ENCODE measurements around the gene SOX6.

Gene SOX6

DNA sequence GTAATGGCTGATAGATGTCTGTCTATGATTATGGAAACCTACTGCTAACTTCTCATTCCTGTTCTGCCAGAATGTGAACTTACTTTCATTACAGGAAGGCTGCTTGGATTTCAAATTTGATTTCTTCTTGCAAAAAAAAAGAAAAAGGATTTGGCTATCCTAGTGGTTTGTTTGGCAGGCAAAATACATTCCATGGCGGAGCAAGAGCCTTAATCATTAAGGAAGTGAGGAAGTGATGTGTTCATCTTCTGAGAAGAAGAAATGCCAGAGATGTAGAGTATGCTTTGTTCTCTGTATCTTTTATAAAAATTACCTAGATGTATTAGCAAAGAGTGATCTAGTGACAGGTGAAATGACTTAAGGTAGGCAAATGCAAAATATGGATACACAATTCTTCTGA lies 356.3 kb downstream of the SOX6 start:
- no peaks in the 10 kb centered on the region for H3K9me3 ChIP-seq
- no peaks in the 10 kb centered on the region for H3K27me3 ChIP-seq
- H3K4me3 ChIP-seq = no peak overlapping the region
- TF ChIP-seq, protein P1, sequence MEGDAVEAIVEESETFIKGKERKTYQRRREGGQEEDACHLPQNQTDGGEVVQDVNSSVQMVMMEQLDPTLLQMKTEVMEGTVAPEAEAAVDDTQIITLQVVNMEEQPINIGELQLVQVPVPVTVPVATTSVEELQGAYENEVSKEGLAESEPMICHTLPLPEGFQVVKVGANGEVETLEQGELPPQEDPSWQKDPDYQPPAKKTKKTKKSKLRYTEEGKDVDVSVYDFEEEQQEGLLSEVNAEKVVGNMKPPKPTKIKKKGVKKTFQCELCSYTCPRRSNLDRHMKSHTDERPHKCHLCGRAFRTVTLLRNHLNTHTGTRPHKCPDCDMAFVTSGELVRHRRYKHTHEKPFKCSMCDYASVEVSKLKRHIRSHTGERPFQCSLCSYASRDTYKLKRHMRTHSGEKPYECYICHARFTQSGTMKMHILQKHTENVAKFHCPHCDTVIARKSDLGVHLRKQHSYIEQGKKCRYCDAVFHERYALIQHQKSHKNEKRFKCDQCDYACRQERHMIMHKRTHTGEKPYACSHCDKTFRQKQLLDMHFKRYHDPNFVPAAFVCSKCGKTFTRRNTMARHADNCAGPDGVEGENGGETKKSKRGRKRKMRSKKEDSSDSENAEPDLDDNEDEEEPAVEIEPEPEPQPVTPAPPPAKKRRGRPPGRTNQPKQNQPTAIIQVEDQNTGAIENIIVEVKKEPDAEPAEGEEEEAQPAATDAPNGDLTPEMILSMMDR (IDR thresholded peaks at IDR 0.05) = no peak
- peaks cover 0 to 21% (median 8%) of the 10 kb centered on the region in 4 donors for H3K4me1 ChIP-seq
- no peak for DNase-seq
- no peaks in the 10 kb centered on the region for H3K36me3 ChIP-seq
- intact Hi-C loops (cut with DNase I; ENCODE audit: low total_unique reads) = no loop called here
- no peak overlapping the region for H3K27ac ChIP-seq

DNA sequence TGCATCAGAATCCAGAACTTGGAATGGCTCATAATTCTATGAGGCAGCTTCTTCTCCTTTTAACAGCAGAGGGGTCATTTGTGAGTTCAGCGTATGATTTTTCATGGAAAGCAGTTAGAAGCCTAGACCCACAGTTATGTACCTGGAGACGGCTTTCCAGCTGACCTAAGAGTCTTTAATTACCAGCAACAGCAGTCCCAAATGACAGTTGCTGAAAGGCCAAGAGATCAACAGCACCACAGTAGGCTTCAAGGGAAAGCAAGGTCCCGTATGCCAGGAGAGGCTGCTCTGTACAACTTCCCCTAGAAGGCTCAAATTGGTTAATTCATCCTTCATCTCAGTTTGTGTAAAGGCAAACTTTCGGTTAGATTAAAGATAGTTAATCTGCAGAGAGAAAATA lies 363.0 kb downstream of the SOX6 start:
- DNase-seq = no peak
- Histone ChIP-seq H3K27me3 (no peaks in the 10 kb centered on the region), H3K9me3 (no peaks in the 10 kb centered on the region), H3K4me1 (no peaks in the 10 kb centered on the region), H3K4me3 (no peak overlapping the region), H3K36me3 (no peaks in the 10 kb centered on the region), H3K27ac (no peak overlapping the region)
- TF ChIP-seq, protein P1 (IDR thresholded peaks at IDR 0.05) = no peak
- intact Hi-C loops (cut with DNase I; ENCODE audit: low total_unique reads) = no loop called here

DNA sequence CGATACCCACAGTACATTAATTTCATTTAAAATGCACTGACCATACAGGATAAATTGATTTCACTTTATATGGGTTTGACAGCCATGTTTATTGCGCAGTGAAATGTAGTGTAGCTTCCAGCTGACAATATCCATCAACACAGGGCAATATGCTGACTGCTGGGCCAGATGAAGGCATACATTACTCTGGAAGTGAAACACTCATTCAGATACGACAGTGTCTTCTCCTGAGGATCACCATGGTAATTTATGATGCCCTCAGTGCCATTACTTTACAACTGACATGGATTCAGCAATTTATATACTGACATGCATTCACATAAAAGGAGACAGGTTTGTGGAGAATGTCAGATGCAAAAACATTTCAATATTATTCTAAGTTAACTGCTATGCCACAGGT lies 365.1 kb downstream of the SOX6 start:
- H3K9me3 ChIP-seq = no peaks in the 10 kb centered on the region
- H3K36me3 ChIP-seq = no peaks in the 10 kb centered on the region
- intact Hi-C loops (cut with DNase I; ENCODE audit: low total_unique reads) = no loop called here
- DNase-seq = no peak
- no peaks in the 10 kb centered on the region for H3K4me1 ChIP-seq
- no peaks in the 10 kb centered on the region for H3K27me3 ChIP-seq
- H3K4me3 ChIP-seq = no peak overlapping the region
- H3K27ac ChIP-seq = no peak overlapping the region
- TF ChIP-seq, protein P1 (IDR thresholded peaks at IDR 0.05) = no peak

DNA sequence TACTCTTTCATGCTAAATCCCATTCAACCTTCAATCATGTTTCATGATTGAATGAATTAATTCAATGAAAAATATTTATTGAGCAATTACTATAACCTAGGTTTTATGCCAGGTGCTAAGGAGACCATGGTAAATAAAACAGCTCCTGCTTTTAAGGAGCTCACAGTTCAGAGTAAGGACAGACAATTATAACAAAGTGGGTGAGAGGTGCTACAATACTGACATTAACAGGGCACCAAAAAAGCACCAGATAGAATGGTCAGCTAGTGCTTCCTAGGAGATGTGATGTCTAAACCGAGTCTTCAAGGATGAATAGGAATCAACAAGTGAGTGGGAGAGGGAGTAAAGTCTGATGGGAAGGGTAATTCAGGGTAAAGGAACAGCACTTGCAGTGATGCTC lies 366.7 kb downstream of the SOX6 start:
- TF ChIP-seq, protein P1 (IDR thresholded peaks at IDR 0.05) = no peak
- intact Hi-C loops (cut with DNase I; ENCODE audit: low total_unique reads) = no loop called here

DNA sequence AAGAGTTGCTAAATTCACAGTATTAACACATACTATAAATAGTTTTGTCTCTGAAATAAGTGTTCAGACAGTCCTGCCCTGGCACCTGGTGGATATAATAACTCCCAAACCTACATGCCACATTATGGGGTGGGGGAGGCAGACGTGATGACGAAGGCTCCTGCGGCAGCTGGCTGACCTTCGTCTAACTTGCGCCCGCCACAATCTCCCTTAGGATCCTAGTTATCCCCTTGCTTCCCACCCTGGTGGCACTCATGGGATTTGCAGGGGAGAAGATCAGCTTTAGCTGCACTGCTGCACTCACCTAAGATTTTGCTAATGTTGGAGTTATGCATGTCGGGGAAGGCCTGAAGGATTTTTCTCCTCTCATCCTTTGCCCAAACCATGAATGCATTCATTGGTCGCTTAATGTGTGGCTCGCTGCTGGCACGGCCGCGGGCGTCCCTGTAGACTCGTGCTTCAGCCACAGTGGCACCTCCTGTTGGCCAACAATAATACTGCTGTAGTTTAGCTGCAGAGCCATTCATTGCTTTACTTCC lies 367.6 kb downstream of the SOX6 start:
- H3K4me3 ChIP-seq = no peak overlapping the region
- no peaks in the 10 kb centered on the region for H3K27me3 ChIP-seq
- intact Hi-C loops (cut with DNase I; ENCODE audit: low total_unique reads) = no loop called here
- H3K36me3 ChIP-seq = no peaks in the 10 kb centered on the region
- H3K9me3 ChIP-seq = no peaks in the 10 kb centered on the region
- TF ChIP-seq, protein P1 (IDR thresholded peaks at IDR 0.05) = peak in 1 of 2 experiments; percentile 7
- H3K27ac ChIP-seq = no peak overlapping the region
- no peaks in the 10 kb centered on the region for H3K4me1 ChIP-seq
- DNase-seq = no peak

More for the DNA sequence above, 366.7 kb downstream of the SOX6 start:
- no peaks in the 10 kb centered on the region for H3K9me3 ChIP-seq
- H3K4me1 ChIP-seq = no peaks in the 10 kb centered on the region
- no peak for DNase-seq
- H3K27ac ChIP-seq = no peak overlapping the region
- H3K36me3 ChIP-seq = no peaks in the 10 kb centered on the region
- no peaks in the 10 kb centered on the region for H3K27me3 ChIP-seq
- no peak overlapping the region for H3K4me3 ChIP-seq

DNA sequence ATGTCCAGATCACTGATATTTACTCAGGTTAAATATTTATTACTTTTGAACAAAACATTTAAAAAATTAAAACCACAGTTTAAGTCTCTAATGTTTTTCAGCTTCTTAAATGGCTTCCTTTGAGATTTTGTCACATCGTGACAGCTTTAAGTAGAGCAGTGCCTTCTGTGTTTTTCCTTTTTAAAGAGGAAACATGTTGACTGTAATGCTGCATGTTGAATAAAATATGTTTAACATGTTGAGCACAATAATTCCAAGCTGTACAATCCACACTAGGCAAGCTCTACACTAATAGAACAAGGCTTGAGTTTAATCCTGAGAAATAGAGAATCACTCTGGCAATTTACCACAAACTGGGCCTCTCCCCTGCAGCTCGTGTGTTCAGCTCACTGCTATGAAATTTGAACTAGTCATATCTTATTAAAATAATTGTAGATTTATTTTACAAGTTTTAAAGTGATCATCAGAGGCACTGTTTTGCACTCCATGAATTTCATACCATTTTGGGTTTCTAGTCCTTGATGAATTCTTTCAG lies 368.3 kb downstream of the SOX6 start:
- Histone ChIP-seq H3K27me3 (no peaks in the 10 kb centered on the region), H3K27ac (no peak overlapping the region), H3K4me1 (no peaks in the 10 kb centered on the region), H3K36me3 (no peaks in the 10 kb centered on the region), H3K9me3 (no peaks in the 10 kb centered on the region), H3K4me3 (no peak overlapping the region)
- DNase-seq = no peak
- TF ChIP-seq, protein P1 (IDR thresholded peaks at IDR 0.05) = no peak
- intact Hi-C loops (cut with DNase I; ENCODE audit: low total_unique reads) = no loop called here

Data from tibial artery (tissue), 4 donors.